Astrocyte (in vitro differentiated cells and primary cell): ENCODE results near the gene GORASP2.

Source experiments
- EZH2 ChIP-seq: IDR thresholded peaks from 2 replicates; pipeline ENCODE4 v1.6.1; 2012; ENCODE audit warnings: mild to moderate bottlenecking, low read length, inconsistent platforms; ENCODE audit not compliant: insufficient read depth
- TF ChIP-seq, protein P1 (sequence below): IDR thresholded peaks from 2 replicates; pipeline ENCODE4 v1.5.1; 2011; ENCODE audit warnings: low read depth, mild to moderate bottlenecking, inconsistent platforms, low read length, moderate library complexity; ENCODE audit not compliant: insufficient read depth

DNA sequence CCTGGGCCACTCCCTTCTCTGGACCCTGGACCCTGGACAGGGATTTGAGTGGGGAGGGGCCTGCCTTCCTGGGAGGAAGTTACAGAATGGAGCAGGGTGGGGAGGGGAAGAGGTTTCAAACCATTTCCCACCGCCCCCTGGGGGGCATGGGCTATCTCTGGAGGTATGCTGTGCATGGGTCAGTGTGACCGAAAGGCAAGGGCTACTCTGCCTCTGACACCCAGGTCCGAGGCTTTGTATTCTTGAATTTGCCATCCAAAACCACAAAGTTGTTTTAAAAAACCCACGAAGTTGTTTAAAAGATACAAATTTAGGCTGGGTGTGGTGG is 46.9 kb downstream of the GORASP2 start:
- no peak for TF ChIP-seq EZH2
- TF ChIP-seq, protein P1, sequence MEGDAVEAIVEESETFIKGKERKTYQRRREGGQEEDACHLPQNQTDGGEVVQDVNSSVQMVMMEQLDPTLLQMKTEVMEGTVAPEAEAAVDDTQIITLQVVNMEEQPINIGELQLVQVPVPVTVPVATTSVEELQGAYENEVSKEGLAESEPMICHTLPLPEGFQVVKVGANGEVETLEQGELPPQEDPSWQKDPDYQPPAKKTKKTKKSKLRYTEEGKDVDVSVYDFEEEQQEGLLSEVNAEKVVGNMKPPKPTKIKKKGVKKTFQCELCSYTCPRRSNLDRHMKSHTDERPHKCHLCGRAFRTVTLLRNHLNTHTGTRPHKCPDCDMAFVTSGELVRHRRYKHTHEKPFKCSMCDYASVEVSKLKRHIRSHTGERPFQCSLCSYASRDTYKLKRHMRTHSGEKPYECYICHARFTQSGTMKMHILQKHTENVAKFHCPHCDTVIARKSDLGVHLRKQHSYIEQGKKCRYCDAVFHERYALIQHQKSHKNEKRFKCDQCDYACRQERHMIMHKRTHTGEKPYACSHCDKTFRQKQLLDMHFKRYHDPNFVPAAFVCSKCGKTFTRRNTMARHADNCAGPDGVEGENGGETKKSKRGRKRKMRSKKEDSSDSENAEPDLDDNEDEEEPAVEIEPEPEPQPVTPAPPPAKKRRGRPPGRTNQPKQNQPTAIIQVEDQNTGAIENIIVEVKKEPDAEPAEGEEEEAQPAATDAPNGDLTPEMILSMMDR, result no peak
